ENCODE data around the gene SACS.

GRCh38 chr13:23292586-23292985 lies 140.9 kb downstream of the SACS start:
- TF ChIP-seq CTCF (IDR thresholded peaks at IDR 0.05; ENCODE audit: low read depth, low read length): no peak
- no peak for TF ChIP-seq EZH2phosphoT487 (IDR thresholded peaks at IDR 0.05; ENCODE audit: low read depth)
